Activated naive CD4-positive, alpha-beta T cell treated with anti-CD3 and anti-CD28 coated beads, Interleukin-2, amount 50 U/mL, for 24 hours (primary cell): Measurements from ENCODE around the gene SYCE3.
"Not testable (repeated sequence)": the region's sequence is repeated elsewhere in the genome, so short reads cannot be mapped to it uniquely, and the experiment has no call there.

Experiments used
- H3K27ac Mint-ChIP-seq: one replicate; pipeline ENCODE4 v1.8.0; 2021; ENCODE audit warnings: mild to moderate bottlenecking, mixed read lengths
- H3K27me3 Mint-ChIP-seq: one replicate; pipeline ENCODE4 v1.8.0; 2021; ENCODE audit warnings: mixed read lengths
- H3K36me3 Mint-ChIP-seq: one replicate; pipeline ENCODE4 v1.8.0; 2021; ENCODE audit warnings: mixed read lengths
- H3K4me1 Mint-ChIP-seq: one replicate; pipeline ENCODE4 v1.8.0; 2021; ENCODE audit warnings: mixed read lengths
- H3K4me3 Mint-ChIP-seq: one replicate; pipeline ENCODE4 v1.8.0; 2021; ENCODE audit warnings: mild to moderate bottlenecking, mixed read lengths
- H3K9me3 Mint-ChIP-seq: one replicate; pipeline ENCODE4 v1.8.0; 2021; ENCODE audit warnings: mixed read lengths

The SYCE3 gene

GRCh38 chr22:50550395-50550794, 12.3 kb downstream of the SYCE3 start:
- Mint-ChIP-seq H3K36me3 (no peaks in the 10 kb centered on the region), H3K27me3 (no peaks in the 10 kb centered on the region), H3K27ac (peak overlapping the region; percentile 94), H3K4me3 (peak overlapping the region; percentile 82), H3K4me1 (peaks cover 28% of the 10 kb centered on the region), H3K9me3 (no peaks in the 10 kb centered on the region)

- H3K9me3 Mint-ChIP-seq: no peaks in the 10 kb centered on the region
- H3K4me1 Mint-ChIP-seq: peaks cover 38% of the 10 kb centered on the region
- no peaks in the 10 kb centered on the region for H3K36me3 Mint-ChIP-seq
- no peaks in the 10 kb centered on the region for H3K27me3 Mint-ChIP-seq
- H3K27ac Mint-ChIP-seq: peak overlapping the region; percentile 65
- H3K4me3 Mint-ChIP-seq: peak overlapping the region; percentile 81
Observed at GRCh38 chr22:50548921-50549790, 13.6 kb downstream of the SYCE3 start.

- no peaks in the 10 kb centered on the region for H3K9me3 Mint-ChIP-seq
- no peaks in the 10 kb centered on the region for H3K36me3 Mint-ChIP-seq
- H3K4me3 Mint-ChIP-seq: peak overlapping the region; percentile 75
- H3K27ac Mint-ChIP-seq: peak overlapping the region; percentile 85
- peaks cover 38% of the 10 kb centered on the region for H3K4me1 Mint-ChIP-seq
- H3K27me3 Mint-ChIP-seq: no peaks in the 10 kb centered on the region
Observed at GRCh38 chr22:50548040-50548920, 14.4 kb downstream of the SYCE3 start.

GRCh38 chr22:50547263-50547985, 15.3 kb downstream of the SYCE3 start:
- H3K27ac Mint-ChIP-seq: peak overlapping the region; percentile 23
- peak overlapping the region; percentile 33 for H3K4me3 Mint-ChIP-seq
- H3K36me3 Mint-ChIP-seq: no peaks in the 10 kb centered on the region
- no peaks in the 10 kb centered on the region for H3K9me3 Mint-ChIP-seq
- no peaks in the 10 kb centered on the region for H3K27me3 Mint-ChIP-seq
- peaks cover 41% of the 10 kb centered on the region for H3K4me1 Mint-ChIP-seq

- no peaks in the 10 kb centered on the region for H3K9me3 Mint-ChIP-seq
- H3K27ac Mint-ChIP-seq: peak overlapping the region; percentile 77
- H3K36me3 Mint-ChIP-seq: no peaks in the 10 kb centered on the region
- no peak overlapping the region for H3K4me3 Mint-ChIP-seq
- H3K4me1 Mint-ChIP-seq: peaks cover 44% of the 10 kb centered on the region
- H3K27me3 Mint-ChIP-seq: no peaks in the 10 kb centered on the region
Observed at GRCh38 chr22:50546326-50547262, 16.1 kb downstream of the SYCE3 start.

GRCh38 chr22:50545522-50546325, 17.0 kb downstream of the SYCE3 start, which contains the start of gene KLHDC7B:
KLHDC7B (plus strand) TSS chr22:50545899; CDS start chr22:50546244, 345 bp downstream.
- peak within 1 kb of the TSS; percentile 63 for H3K4me3 Mint-ChIP-seq
- no peaks in the 10 kb centered on the region for H3K36me3 Mint-ChIP-seq
- H3K9me3 Mint-ChIP-seq: no peaks in the 10 kb centered on the region
- H3K27ac Mint-ChIP-seq: peak within 1 kb of the TSS; percentile 91
- no peaks in the 10 kb centered on the region for H3K27me3 Mint-ChIP-seq
- peaks cover 47% of the 10 kb centered on the region for H3K4me1 Mint-ChIP-seq

GRCh38 chr22:50544746-50545253, 17.9 kb downstream of the SYCE3 start:
- peaks cover 45% of the 10 kb centered on the region for H3K4me1 Mint-ChIP-seq
- H3K27me3 Mint-ChIP-seq: no peaks in the 10 kb centered on the region
- no peaks in the 10 kb centered on the region for H3K36me3 Mint-ChIP-seq
- peak overlapping the region; percentile 63 for H3K4me3 Mint-ChIP-seq
- H3K27ac Mint-ChIP-seq: peak overlapping the region; percentile 79
- no peaks in the 10 kb centered on the region for H3K9me3 Mint-ChIP-seq

- H3K4me1 Mint-ChIP-seq: peaks cover 50% of the 10 kb centered on the region
- H3K4me3 Mint-ChIP-seq: peak overlapping the region; percentile 63
- no peaks in the 10 kb centered on the region for H3K36me3 Mint-ChIP-seq
- peak overlapping the region; percentile 79 for H3K27ac Mint-ChIP-seq
- H3K27me3 Mint-ChIP-seq: no peaks in the 10 kb centered on the region
- no peaks in the 10 kb centered on the region for H3K9me3 Mint-ChIP-seq
Observed at GRCh38 chr22:50544078-50544745, 18.5 kb downstream of the SYCE3 start.

- H3K4me1 Mint-ChIP-seq: peaks cover 63% of the 10 kb centered on the region
- no peaks in the 10 kb centered on the region for H3K27me3 Mint-ChIP-seq
- H3K36me3 Mint-ChIP-seq: no peaks in the 10 kb centered on the region
- no peaks in the 10 kb centered on the region for H3K9me3 Mint-ChIP-seq
- peak overlapping the region; percentile 93 for H3K27ac Mint-ChIP-seq
- peak overlapping the region; percentile 55 for H3K4me3 Mint-ChIP-seq
Observed at GRCh38 chr22:50542416-50542927, 20.2 kb downstream of the SYCE3 start.

GRCh38 chr22:50541667-50542026, 21.1 kb downstream of the SYCE3 start:
- H3K4me3 Mint-ChIP-seq, H3K36me3 Mint-ChIP-seq, H3K27me3 Mint-ChIP-seq, H3K9me3 Mint-ChIP-seq: not testable (repeated sequence)
- H3K4me1 Mint-ChIP-seq: peaks cover 63% of the 10 kb centered on the region
- peak overlapping the region; percentile 93 for H3K27ac Mint-ChIP-seq

- H3K4me1 Mint-ChIP-seq: peaks cover 55% of the 10 kb centered on the region
- H3K4me3 Mint-ChIP-seq: peak overlapping the region; percentile 67
- H3K27me3 Mint-ChIP-seq: no peaks in the 10 kb centered on the region
- peak overlapping the region; percentile 93 for H3K27ac Mint-ChIP-seq
- H3K9me3 Mint-ChIP-seq: no peaks in the 10 kb centered on the region
- no peaks in the 10 kb centered on the region for H3K36me3 Mint-ChIP-seq
Observed at GRCh38 chr22:50540381-50540780, 22.3 kb downstream of the SYCE3 start.

GRCh38 chr22:50537765-50538164, 25.0 kb downstream of the SYCE3 start:
- H3K4me1 Mint-ChIP-seq: peaks cover 63% of the 10 kb centered on the region
- peak overlapping the region; percentile 66 for H3K4me3 Mint-ChIP-seq
- no peaks in the 10 kb centered on the region for H3K27me3 Mint-ChIP-seq
- H3K27ac Mint-ChIP-seq: peak overlapping the region; percentile 100
- no peaks in the 10 kb centered on the region for H3K36me3 Mint-ChIP-seq
- no peaks in the 10 kb centered on the region for H3K9me3 Mint-ChIP-seq

GRCh38 chr22:50536226-50536625, 26.5 kb downstream of the SYCE3 start:
- Mint-ChIP-seq H3K27me3 (no peaks in the 10 kb centered on the region), H3K4me3 (no peak overlapping the region), H3K9me3 (no peaks in the 10 kb centered on the region), H3K36me3 (no peaks in the 10 kb centered on the region), H3K4me1 (peaks cover 54% of the 10 kb centered on the region), H3K27ac (peak overlapping the region; percentile 35)
